Measurements from ENCODE around the gene RASAL1.

- no peak for TF ChIP-seq CTCF (IDR thresholded peaks at IDR 0.05; ENCODE audit: low read depth, low read length)
- no peak for TF ChIP-seq MAX (IDR thresholded peaks at IDR 0.05; ENCODE audit: low read depth, low read length)
- no peak for TF ChIP-seq POLR2A (IDR thresholded peaks at IDR 0.05; ENCODE audit: extremely low read depth, insufficient read length)
Observed at GRCh38 chr12:113105606-113106271, 29.8 kb downstream of the RASAL1 start.
